GM18909 (cell line): ENCODE results near the gene SULT1C2.
"Not testable (repeated sequence)": the region's sequence is repeated elsewhere in the genome, so short reads cannot be mapped to it uniquely, and the experiment has no call there.

ENCODE experiments used
- ATAC-seq: cut with Tn5 transposase; IDR thresholded peaks from one replicate; pipeline ENCODE4 v1.9.1; 2021; ENCODE audit warnings: mild to moderate bottlenecking; ENCODE audit not compliant: unreplicated experiment, poor library complexity

The SULT1C2 gene

GRCh38 chr2:108348816-108349570 lies 60.3 kb downstream of the SULT1C2 start:
- no peak for ATAC-seq

- ATAC-seq = no peak
Observed at GRCh38 chr2:108349571-108349928, 60.9 kb downstream of the SULT1C2 start.

- no peak for ATAC-seq
Observed at GRCh38 chr2:108351889-108352288, 63.2 kb downstream of the SULT1C2 start.

- no peak for ATAC-seq
Observed at GRCh38 chr2:108354136-108354535, 65.4 kb downstream of the SULT1C2 start.

GRCh38 chr2:108355906-108356734 lies 67.4 kb downstream of the SULT1C2 start:
- ATAC-seq = no peak

- ATAC-seq = not testable (repeated sequence)
Observed at GRCh38 chr2:108359336-108359735, 70.6 kb downstream of the SULT1C2 start.
